NAMALWA (cell line): ENCODE measurements around the gene MYRF.

Experiments used
- DNase-seq: peaks from one replicate; pipeline ENCODE4 v3.0.0-alpha.2; 2015; ENCODE audit warnings: low spot score

Gene MYRF

GRCh38 chr11:61760946-61761345 is 8.5 kb downstream of the MYRF start:
- no peak for DNase-seq

- no peak for DNase-seq
Observed at GRCh38 chr11:61761440-61762222, 9.2 kb downstream of the MYRF start.

GRCh38 chr11:61762223-61762615 is 9.8 kb downstream of the MYRF start:
- no peak for DNase-seq

GRCh38 chr11:61762798-61763197 is 10.4 kb downstream of the MYRF start:
- DNase-seq, result no peak

GRCh38 chr11:61763930-61764605 is 11.6 kb downstream of the MYRF start:
- no peak for DNase-seq

GRCh38 chr11:61764606-61765260 is 12.3 kb downstream of the MYRF start:
- no peak for DNase-seq

GRCh38 chr11:61765550-61766253 is 13.3 kb downstream of the MYRF start:
- DNase-seq, result no peak

- DNase-seq, result no peak
Observed at GRCh38 chr11:61766353-61766841, 14.0 kb downstream of the MYRF start.

- no peak for DNase-seq
Observed at GRCh38 chr11:61768376-61769076, 16.1 kb downstream of the MYRF start.

GRCh38 chr11:61769169-61769920 is 16.9 kb downstream of the MYRF start:
- DNase-seq, result no peak

GRCh38 chr11:61769946-61770683 is 17.7 kb downstream of the MYRF start:
- DNase-seq, result no peak

GRCh38 chr11:61771195-61771894 is 18.9 kb downstream of the MYRF start:
- DNase-seq, result no peak

GRCh38 chr11:61771985-61772455 is 19.6 kb downstream of the MYRF start:
- no peak for DNase-seq

GRCh38 chr11:61773356-61773755 is 20.9 kb downstream of the MYRF start:
- no peak for DNase-seq

- no peak for DNase-seq
Observed at GRCh38 chr11:61773809-61774208, 21.4 kb downstream of the MYRF start.

- DNase-seq, result no peak
Observed at GRCh38 chr11:61774411-61774810, 22.0 kb downstream of the MYRF start.

GRCh38 chr11:61775106-61775505 is 22.7 kb downstream of the MYRF start:
- DNase-seq, result no peak

- DNase-seq, result no peak
Observed at GRCh38 chr11:61775606-61776554, 23.4 kb downstream of the MYRF start.
